Measurements from ENCODE around the gene LYL1. TPM values are rescaled to one million over a fixed set of nuclear protein-coding genes. Genes with fewer than 3 reads are reported as not detected.
A peak's percentile ranks its signal among the peaks of the same experiment; 100 is the strongest.

The LYL1 gene
- total and polyA plus RNA-seq, 2 of the 13 experiments (the other 11 are each of a cell fraction or from before 2014, with no cell fraction given): 0.75 to 0.92 TPM

DNA sequence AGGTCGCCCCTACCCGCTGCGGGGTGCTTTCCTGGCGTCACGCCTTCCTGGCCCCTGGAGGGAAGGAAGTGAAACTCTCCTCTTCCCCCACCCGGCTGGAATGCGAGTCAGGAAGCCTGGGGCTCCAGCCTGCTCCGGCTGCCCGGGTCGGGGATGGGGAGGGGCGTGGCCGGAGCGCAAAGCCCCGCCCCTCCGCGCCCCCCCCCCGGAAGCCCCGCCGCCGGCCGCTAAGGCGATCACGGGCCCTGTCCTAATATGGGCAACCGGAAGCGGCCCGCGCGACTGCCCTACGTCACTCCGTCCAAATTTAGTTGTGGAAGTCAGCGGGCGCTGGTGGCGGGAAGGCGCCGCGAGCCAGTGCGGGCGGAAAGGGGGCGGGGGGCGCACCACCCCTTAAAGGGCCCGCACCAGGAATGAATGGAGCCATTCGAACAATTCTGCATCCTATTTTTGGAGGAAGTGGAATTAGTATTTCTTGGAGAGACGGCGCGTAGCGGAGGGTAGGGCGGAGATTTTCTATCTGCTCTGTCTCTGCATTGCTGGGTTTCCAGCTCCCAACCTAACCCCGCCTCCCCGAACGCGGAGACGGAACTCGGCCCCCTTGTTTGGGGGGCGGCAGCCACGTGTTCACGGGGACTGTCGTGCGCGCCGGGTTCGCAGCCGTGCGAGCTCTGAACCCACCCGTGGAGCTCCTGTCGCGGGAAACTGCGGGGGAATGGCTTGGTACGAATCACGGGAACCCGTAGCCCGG is 49.1 kb upstream of the LYL1 start (continued):
- TF ChIP-seq TBL1XR1 (IDR thresholded peaks at IDR 0.05; ENCODE audit: borderline replicate concordance, low read length, partially characterized antibody): no peak
- no peak for TF ChIP-seq ZNF781 (CRISPR knock-in tag; IDR thresholded peaks at IDR 0.05; ENCODE audit: borderline replicate concordance, not compliant biosample characterization)
- peak; percentile 60 for TF ChIP-seq RAD21 (CRISPR knock-in tag; IDR thresholded peaks at IDR 0.05)
- no peak; the same call in 1 of the 2 replicates for TF ChIP-seq SIX1 (CRISPR knock-in tag; IDR thresholded peaks at IDR 0.05; ENCODE audit: borderline replicate concordance)
- TF ChIP-seq EEA1 (CRISPR knock-in tag; IDR thresholded peaks at IDR 0.05; ENCODE audit: borderline replicate concordance): no peak
- no peak for TF ChIP-seq ZNF513 (CRISPR knock-in tag; conservative IDR thresholded peaks at IDR 0.05)
- TF ChIP-seq ZNF263 (CRISPR knock-in tag; IDR thresholded peaks at IDR 0.05): peak; percentile 4; the same call in 1 of the 2 replicates
- TF ChIP-seq, protein P1, sequence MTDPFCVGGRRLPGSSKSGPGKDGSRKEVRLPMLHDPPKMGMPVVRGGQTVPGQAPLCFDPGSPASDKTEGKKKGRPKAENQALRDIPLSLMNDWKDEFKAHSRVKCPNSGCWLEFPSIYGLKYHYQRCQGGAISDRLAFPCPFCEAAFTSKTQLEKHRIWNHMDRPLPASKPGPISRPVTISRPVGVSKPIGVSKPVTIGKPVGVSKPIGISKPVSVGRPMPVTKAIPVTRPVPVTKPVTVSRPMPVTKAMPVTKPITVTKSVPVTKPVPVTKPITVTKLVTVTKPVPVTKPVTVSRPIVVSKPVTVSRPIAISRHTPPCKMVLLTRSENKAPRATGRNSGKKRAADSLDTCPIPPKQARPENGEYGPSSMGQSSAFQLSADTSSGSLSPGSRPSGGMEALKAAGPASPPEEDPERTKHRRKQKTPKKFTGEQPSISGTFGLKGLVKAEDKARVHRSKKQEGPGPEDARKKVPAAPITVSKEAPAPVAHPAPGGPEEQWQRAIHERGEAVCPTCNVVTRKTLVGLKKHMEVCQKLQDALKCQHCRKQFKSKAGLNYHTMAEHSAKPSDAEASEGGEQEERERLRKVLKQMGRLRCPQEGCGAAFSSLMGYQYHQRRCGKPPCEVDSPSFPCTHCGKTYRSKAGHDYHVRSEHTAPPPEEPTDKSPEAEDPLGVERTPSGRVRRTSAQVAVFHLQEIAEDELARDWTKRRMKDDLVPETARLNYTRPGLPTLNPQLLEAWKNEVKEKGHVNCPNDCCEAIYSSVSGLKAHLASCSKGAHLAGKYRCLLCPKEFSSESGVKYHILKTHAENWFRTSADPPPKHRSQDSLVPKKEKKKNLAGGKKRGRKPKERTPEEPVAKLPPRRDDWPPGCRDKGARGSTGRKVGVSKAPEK (CRISPR knock-in tag; IDR thresholded peaks at IDR 0.05; ENCODE audit: borderline replicate concordance): no peak
- peak; percentile 80 for TF ChIP-seq RBFOX2 (IDR thresholded peaks at IDR 0.05; ENCODE audit: low read depth, low read length)
- TF ChIP-seq, protein P2, sequence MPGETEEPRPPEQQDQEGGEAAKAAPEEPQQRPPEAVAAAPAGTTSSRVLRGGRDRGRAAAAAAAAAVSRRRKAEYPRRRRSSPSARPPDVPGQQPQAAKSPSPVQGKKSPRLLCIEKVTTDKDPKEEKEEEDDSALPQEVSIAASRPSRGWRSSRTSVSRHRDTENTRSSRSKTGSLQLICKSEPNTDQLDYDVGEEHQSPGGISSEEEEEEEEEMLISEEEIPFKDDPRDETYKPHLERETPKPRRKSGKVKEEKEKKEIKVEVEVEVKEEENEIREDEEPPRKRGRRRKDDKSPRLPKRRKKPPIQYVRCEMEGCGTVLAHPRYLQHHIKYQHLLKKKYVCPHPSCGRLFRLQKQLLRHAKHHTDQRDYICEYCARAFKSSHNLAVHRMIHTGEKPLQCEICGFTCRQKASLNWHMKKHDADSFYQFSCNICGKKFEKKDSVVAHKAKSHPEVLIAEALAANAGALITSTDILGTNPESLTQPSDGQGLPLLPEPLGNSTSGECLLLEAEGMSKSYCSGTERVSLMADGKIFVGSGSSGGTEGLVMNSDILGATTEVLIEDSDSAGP (CRISPR knock-in tag; IDR thresholded peaks at IDR 0.05; ENCODE audit: borderline replicate concordance): peak; percentile 99
- no peak for TF ChIP-seq SOX6 (IDR thresholded peaks at IDR 0.05)
- TF ChIP-seq SOX6 (CRISPR knock-in tag; IDR thresholded peaks at IDR 0.05): peak; percentile 46
- TF ChIP-seq ATRX (CRISPR knock-in tag; IDR thresholded peaks at IDR 0.05; ENCODE audit: borderline replicate concordance): no peak
- no peak for TF ChIP-seq JUN (CRISPR knock-in tag; IDR thresholded peaks at IDR 0.05)
- no peak for TF ChIP-seq ZMAT5 (CRISPR knock-in tag; IDR thresholded peaks at IDR 0.05; ENCODE audit: borderline replicate concordance, low read depth)
- TF ChIP-seq STAG1 (CRISPR knock-in tag; IDR thresholded peaks at IDR 0.05): no peak; the same call in 1 of the 2 replicates
- peak; percentile 85 for TF ChIP-seq SP4 (CRISPR knock-in tag; IDR thresholded peaks at IDR 0.05)
- TF ChIP-seq ZNF282 (IDR thresholded peaks at IDR 0.05; ENCODE audit: partially characterized antibody): no peak
- peak; percentile 24; the same call in 1 of the 2 replicates for TF ChIP-seq MLX (CRISPR knock-in tag; IDR thresholded peaks at IDR 0.05)
- TF ChIP-seq, protein P3, sequence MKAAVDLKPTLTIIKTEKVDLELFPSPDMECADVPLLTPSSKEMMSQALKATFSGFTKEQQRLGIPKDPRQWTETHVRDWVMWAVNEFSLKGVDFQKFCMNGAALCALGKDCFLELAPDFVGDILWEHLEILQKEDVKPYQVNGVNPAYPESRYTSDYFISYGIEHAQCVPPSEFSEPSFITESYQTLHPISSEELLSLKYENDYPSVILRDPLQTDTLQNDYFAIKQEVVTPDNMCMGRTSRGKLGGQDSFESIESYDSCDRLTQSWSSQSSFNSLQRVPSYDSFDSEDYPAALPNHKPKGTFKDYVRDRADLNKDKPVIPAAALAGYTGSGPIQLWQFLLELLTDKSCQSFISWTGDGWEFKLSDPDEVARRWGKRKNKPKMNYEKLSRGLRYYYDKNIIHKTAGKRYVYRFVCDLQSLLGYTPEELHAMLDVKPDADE (CRISPR knock-in tag; IDR thresholded peaks at IDR 0.05): 0 out of 2 replicates have a peak, but pooled peaks have one; percentile 33
